GM19099 (cell line): ENCODE measurements around the gene RYR1.

Experiments used
- POLR2A ChIP-seq: IDR thresholded peaks from 3 replicates; pipeline ENCODE4 v1.6.1; 2011; ENCODE audit warnings: low read depth; ENCODE audit not compliant: insufficient read length; ENCODE audit errors: extremely low read depth

Gene RYR1

GRCh38 chr19:38524994-38525634 is 91.6 kb downstream of the RYR1 start:
- TF ChIP-seq POLR2A: no peak

- no peak for TF ChIP-seq POLR2A
These were observed 92.9 kb downstream of the RYR1 start for GRCh38 chr19:38526430-38526829.

GRCh38 chr19:38527466-38528136 is 94.1 kb downstream of the RYR1 start:
- TF ChIP-seq POLR2A: no peak

- no peak for TF ChIP-seq POLR2A
These were observed 94.8 kb downstream of the RYR1 start for GRCh38 chr19:38528213-38528755.

- TF ChIP-seq POLR2A: no peak
These were observed 95.4 kb downstream of the RYR1 start for GRCh38 chr19:38528931-38529330.

GRCh38 chr19:38531515-38531914 is 98.0 kb downstream of the RYR1 start:
- TF ChIP-seq POLR2A: no peak

- no peak for TF ChIP-seq POLR2A
These were observed 99.4 kb downstream of the RYR1 start for GRCh38 chr19:38532939-38533338.

- TF ChIP-seq POLR2A: no peak
These were observed 101.1 kb downstream of the RYR1 start for GRCh38 chr19:38534574-38534973.

GRCh38 chr19:38535212-38535611 is 101.7 kb downstream of the RYR1 start:
- no peak for TF ChIP-seq POLR2A

- no peak for TF ChIP-seq POLR2A
These were observed 103.8 kb downstream of the RYR1 start for GRCh38 chr19:38537071-38537936.

- TF ChIP-seq POLR2A: no peak
These were observed 104.9 kb downstream of the RYR1 start for GRCh38 chr19:38538386-38538785.

GRCh38 chr19:38538793-38539528 is 105.5 kb downstream of the RYR1 start:
- TF ChIP-seq POLR2A: no peak

- no peak for TF ChIP-seq POLR2A
These were observed 106.3 kb downstream of the RYR1 start for GRCh38 chr19:38539751-38540150.

GRCh38 chr19:38542040-38542439 is 108.5 kb downstream of the RYR1 start:
- TF ChIP-seq POLR2A: no peak
